Stimulated activated CD4-positive, alpha-beta T cell treated with anti-CD3 and anti-CD28 coated beads, Interleukin-15, amount 100 ng/mL, for 24 hours (primary cell): Measurements from ENCODE around the gene LONRF2.

ENCODE experiments used
- DNase-seq: peaks from one replicate; pipeline ENCODE4 v3.0.0-alpha.2; 2020

Gene LONRF2

DNA sequence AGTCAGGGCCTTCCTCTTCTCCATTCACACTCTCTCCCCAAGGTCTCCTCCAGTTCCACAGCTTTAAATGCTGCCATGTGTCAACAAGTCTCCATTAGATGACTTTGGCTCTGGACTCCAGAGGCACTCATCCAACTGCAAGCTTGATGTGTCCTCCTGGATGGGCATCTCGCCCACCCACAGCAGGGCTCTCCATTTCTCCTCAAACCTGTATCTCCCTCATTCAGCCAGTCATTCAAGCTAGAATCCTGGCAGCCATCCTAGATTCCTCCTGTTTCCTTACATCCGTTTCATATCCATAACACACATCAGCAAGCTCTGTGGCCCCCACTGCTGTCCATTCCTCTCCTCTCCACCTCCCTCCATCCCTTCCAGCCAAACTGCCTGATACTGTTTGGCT lies 91.5 kb downstream of the LONRF2 start:
- DNase-seq: no peak

DNA sequence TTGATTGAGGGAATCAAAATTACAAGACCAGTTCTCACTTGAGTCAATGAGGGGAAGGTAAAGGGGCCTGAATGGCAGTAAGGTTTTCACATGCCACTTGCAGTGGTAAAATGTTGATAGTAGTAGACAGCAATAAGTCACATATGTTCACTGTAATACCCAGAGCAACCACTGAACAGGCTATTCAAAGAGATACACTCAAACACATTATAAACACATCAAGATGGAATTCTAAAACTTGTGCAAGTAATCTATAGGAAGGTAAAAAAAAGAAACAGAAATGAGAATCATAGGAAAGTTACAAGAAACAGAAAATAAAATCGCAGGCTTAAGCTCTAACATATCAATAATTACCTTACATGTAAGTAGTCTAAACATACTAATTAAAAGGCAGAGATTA lies 93.3 kb downstream of the LONRF2 start:
- DNase-seq: no peak

DNA sequence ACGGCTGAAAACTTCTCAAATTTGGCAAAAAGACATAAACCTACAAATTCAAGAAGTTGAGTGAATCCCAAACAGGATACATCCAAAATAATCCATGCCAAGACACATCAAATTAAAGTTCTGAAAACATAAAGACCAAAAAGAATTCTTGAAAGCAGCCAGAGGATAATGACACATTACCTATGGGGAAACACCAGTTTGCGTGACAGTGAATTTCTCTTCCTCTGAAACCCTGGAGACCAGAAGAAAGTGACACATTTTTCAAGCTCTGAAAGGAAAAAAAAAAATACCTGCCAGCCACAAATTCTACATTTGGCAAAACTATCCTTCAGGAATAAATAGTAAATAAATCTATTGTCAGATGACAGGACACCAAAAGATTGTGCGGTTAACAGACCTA lies 93.9 kb downstream of the LONRF2 start:
- no peak for DNase-seq

DNA sequence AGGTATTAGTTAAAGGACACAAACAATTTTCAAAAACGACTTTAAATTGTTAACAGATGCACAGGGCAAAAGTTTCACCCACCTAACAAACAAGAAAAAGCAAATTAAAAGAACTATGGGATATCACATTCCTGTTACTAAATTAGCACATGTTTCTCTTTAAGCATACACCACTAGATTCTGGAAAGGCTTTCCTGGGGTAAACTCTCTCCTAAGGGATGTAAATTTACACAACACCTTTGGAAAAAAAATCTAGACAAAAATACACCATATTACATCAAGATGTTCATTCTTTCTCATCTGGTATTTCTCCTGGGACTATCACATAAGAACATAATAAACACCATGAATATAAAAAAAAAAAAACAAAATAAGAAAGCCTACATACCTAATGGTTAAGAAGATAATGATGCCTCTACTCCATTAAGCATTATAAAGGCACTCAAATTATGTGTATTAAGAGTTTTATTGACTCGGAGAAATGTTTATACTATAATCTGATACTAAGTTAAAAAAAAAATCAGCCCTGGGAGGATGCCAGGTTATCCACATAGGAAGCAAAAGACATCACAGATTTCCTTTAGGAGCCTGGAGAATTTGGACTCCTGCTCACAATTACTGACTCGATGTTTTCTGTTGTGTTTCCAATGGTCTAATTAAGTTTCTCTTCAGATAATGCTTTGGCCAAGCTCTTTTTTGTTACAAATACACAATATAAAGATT lies 97.2 kb downstream of the LONRF2 start:
- DNase-seq: no peak

DNA sequence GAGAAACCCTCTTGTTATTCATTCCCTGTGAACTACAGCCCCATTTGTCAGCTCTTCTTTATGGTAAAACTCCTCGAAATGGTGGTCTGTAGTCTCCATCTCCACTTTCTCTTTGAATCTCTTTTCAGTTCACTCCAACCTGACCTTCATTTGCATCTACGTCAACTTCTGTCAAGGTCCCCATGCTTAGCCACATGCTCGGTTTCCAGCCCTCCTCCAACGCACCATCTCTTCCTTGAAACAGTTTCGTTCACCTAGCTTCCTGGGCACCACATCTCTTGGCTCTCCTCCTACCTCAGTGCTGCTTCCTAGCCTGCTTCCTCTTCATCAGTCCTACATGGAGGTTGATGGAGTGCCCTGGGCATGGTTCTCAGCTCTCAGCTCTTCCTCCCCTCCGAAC lies 98.8 kb downstream of the LONRF2 start:
- no peak for DNase-seq
